SK-N-SH (cell line): ENCODE measurements around the gene NIPA2.

Source experiments
- ELF1 ChIP-seq: IDR thresholded peaks from 2 replicates; pipeline ENCODE4 v1.4.0; 2012
- YY1 ChIP-seq: IDR thresholded peaks from 2 replicates; pipeline ENCODE4 v1.4.0; 2012; ENCODE audit warnings: low read depth, mild to moderate bottlenecking
- TF ChIP-seq, protein P1 (sequence below): fragments of 150-350 bp; IDR thresholded peaks from 2 replicates; pipeline ENCODE4 v1.6.1; 2017; ENCODE audit warnings: antibody characterized with exemption, low read length, low read depth, borderline replicate concordance
- TF ChIP-seq, protein P2 (sequence below): IDR thresholded peaks from 2 replicates; pipeline ENCODE4 v1.6.1; 2012; ENCODE audit warnings: mild to moderate bottlenecking, low read depth, low read length, moderate library complexity
- TF ChIP-seq, protein P3 (sequence below): fragments of 200-600 bp; sonication (generic); IDR thresholded peaks from 2 replicates; pipeline ENCODE4 v1.6.1; 2017; ENCODE audit warnings: antibody characterized with exemption, mild to moderate bottlenecking, moderate library complexity

DNA sequence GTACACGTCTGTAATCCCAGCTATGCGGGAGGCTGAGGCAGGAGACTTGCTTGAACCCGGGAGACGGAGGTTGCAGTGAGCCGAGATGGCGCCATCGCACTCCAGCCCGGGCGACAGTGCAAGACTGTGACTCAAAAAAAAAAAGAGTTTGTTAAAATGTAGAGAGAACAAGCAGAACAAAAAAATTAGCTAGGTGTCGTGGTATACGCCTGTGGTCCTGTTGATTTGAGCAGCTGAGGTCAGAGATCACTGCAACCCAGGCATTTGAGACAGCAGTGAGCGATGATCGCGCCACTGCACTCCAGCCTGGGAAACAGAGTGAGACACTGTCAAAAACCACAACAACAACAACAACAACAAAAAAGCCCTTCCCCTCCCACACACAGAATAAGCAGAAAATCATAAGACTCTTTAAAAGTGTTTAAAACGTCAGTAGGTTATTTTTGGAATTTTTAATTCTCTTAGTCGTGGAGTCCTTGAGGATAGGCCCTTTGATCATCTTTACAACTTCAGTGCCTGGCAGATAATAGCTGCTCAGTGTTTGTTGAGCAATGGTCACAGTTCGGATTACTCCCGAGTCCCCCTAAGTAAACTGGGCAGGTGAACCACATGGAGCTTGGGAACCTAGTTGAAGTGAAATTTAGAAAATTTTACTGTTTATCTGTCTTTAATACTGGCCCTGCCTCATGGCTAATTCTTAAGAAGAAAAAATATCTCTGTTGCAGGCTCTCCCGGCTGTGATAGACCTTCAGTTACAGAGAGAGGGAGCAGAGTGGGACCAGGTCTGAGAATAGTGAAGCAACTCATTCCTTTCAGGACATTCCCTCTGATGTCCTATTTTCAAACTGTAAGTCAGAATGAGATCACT, 6.2 kb downstream of the NIPA2 start:
- TF ChIP-seq, protein P1, sequence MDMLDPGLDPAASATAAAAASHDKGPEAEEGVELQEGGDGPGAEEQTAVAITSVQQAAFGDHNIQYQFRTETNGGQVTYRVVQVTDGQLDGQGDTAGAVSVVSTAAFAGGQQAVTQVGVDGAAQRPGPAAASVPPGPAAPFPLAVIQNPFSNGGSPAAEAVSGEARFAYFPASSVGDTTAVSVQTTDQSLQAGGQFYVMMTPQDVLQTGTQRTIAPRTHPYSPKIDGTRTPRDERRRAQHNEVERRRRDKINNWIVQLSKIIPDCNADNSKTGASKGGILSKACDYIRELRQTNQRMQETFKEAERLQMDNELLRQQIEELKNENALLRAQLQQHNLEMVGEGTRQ = no peak
- TF ChIP-seq, protein P2, sequence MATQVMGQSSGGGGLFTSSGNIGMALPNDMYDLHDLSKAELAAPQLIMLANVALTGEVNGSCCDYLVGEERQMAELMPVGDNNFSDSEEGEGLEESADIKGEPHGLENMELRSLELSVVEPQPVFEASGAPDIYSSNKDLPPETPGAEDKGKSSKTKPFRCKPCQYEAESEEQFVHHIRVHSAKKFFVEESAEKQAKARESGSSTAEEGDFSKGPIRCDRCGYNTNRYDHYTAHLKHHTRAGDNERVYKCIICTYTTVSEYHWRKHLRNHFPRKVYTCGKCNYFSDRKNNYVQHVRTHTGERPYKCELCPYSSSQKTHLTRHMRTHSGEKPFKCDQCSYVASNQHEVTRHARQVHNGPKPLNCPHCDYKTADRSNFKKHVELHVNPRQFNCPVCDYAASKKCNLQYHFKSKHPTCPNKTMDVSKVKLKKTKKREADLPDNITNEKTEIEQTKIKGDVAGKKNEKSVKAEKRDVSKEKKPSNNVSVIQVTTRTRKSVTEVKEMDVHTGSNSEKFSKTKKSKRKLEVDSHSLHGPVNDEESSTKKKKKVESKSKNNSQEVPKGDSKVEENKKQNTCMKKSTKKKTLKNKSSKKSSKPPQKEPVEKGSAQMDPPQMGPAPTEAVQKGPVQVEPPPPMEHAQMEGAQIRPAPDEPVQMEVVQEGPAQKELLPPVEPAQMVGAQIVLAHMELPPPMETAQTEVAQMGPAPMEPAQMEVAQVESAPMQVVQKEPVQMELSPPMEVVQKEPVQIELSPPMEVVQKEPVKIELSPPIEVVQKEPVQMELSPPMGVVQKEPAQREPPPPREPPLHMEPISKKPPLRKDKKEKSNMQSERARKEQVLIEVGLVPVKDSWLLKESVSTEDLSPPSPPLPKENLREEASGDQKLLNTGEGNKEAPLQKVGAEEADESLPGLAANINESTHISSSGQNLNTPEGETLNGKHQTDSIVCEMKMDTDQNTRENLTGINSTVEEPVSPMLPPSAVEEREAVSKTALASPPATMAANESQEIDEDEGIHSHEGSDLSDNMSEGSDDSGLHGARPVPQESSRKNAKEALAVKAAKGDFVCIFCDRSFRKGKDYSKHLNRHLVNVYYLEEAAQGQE = no peak
- TF ChIP-seq ELF1 (no peak), YY1 (no peak)
- TF ChIP-seq, protein P3, sequence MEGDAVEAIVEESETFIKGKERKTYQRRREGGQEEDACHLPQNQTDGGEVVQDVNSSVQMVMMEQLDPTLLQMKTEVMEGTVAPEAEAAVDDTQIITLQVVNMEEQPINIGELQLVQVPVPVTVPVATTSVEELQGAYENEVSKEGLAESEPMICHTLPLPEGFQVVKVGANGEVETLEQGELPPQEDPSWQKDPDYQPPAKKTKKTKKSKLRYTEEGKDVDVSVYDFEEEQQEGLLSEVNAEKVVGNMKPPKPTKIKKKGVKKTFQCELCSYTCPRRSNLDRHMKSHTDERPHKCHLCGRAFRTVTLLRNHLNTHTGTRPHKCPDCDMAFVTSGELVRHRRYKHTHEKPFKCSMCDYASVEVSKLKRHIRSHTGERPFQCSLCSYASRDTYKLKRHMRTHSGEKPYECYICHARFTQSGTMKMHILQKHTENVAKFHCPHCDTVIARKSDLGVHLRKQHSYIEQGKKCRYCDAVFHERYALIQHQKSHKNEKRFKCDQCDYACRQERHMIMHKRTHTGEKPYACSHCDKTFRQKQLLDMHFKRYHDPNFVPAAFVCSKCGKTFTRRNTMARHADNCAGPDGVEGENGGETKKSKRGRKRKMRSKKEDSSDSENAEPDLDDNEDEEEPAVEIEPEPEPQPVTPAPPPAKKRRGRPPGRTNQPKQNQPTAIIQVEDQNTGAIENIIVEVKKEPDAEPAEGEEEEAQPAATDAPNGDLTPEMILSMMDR = no peak
